Suppressor macrophage treated with lipopolysaccharide for 4 hours (primary cell): ENCODE data around the gene SETD3.

Experiments
- DNase-seq: peaks from one replicate; pipeline ENCODE4 v3.0.0-alpha.2; 2020

The SETD3 gene

GRCh38 chr14:99516156-99516870 is 35.7 kb upstream of the SETD3 start:
- no peak for DNase-seq

GRCh38 chr14:99515301-99516155 is 34.9 kb upstream of the SETD3 start:
- DNase-seq: no peak

GRCh38 chr14:99514552-99515300 is 34.1 kb upstream of the SETD3 start:
- no peak for DNase-seq

- DNase-seq: no peak
Measured at GRCh38 chr14:99513946-99514551, 33.4 kb upstream of the SETD3 start.

GRCh38 chr14:99513183-99513694 is 32.6 kb upstream of the SETD3 start:
- DNase-seq: no peak

GRCh38 chr14:99512571-99513182 is 32.0 kb upstream of the SETD3 start:
- no peak for DNase-seq

- DNase-seq: no peak
Measured at GRCh38 chr14:99512110-99512449, 31.4 kb upstream of the SETD3 start.

- no peak for DNase-seq
Measured at GRCh38 chr14:99511421-99512109, 30.9 kb upstream of the SETD3 start.

GRCh38 chr14:99510556-99511139 is 30.0 kb upstream of the SETD3 start:
- no peak for DNase-seq

GRCh38 chr14:99509871-99510555 is 29.4 kb upstream of the SETD3 start:
- DNase-seq: no peak

GRCh38 chr14:99508896-99509629 is 28.4 kb upstream of the SETD3 start:
- DNase-seq: no peak

- no peak for DNase-seq
Measured at GRCh38 chr14:99507860-99508640, 27.4 kb upstream of the SETD3 start.

- no peak for DNase-seq
Measured at GRCh38 chr14:99506276-99506675, 25.6 kb upstream of the SETD3 start.

GRCh38 chr14:99505089-99505488 is 24.4 kb upstream of the SETD3 start:
- DNase-seq: no peak

GRCh38 chr14:99503848-99504453 is 23.3 kb upstream of the SETD3 start:
- DNase-seq: no peak

- DNase-seq: no peak
Measured at GRCh38 chr14:99502989-99503421, 22.3 kb upstream of the SETD3 start.

- no peak for DNase-seq
Measured at GRCh38 chr14:99497894-99498293, 17.2 kb upstream of the SETD3 start.

GRCh38 chr14:99497341-99497740 is 16.7 kb upstream of the SETD3 start:
- DNase-seq: no peak

- no peak for DNase-seq
Measured at GRCh38 chr14:99484106-99484505, 3.4 kb upstream of the SETD3 start.
